Spleen (tissue), 7 donors: ENCODE data around the gene NHERF2.

Source experiments
- POLR2A ChIP-seq, 3 donors: fragments of 450-650 bp; IDR thresholded peaks; one replicate each; pipeline ENCODE4 v1.5.1; 2017; ENCODE audit warnings: antibody characterized with exemption in 3 of 3, mild to moderate bottlenecking in 1 of 3
- POLR2AphosphoS5 ChIP-seq, 3 donors: sonication (generic); formaldehyde crosslinking; IDR thresholded peaks; one replicate each; pipeline ENCODE4 v1.5.1; 2017; ENCODE audit warnings: antibody characterized with exemption in 3 of 3
- TF ChIP-seq, protein P1 (sequence below), 11 experiments: fragments of 200-600 bp in 7 of 11; fragments of 450-650 bp in 4 of 11; sonication (generic) in 4 of 11; IDR thresholded peaks in 8 of 11; conservative IDR thresholded peaks in 3 of 11; 1 replicate in 7 of 11; 2 replicates in 4 of 11; pipeline versions ENCODE4 v1.4.0 to v1.8.0; 2016 to 2021; ENCODE audit warnings: antibody characterized with exemption in 11 of 11, inconsistent platforms in 4 of 11, mild to moderate bottlenecking in 1 of 11
- donor health status: DM: no; HTN: no; CAD: no; lungs with moderate emphysema.
- donor health status: DM: no; HTN: no; CAD: no.
- donor health status: DM: no; HTN: no; CAD: no.

DNA sequence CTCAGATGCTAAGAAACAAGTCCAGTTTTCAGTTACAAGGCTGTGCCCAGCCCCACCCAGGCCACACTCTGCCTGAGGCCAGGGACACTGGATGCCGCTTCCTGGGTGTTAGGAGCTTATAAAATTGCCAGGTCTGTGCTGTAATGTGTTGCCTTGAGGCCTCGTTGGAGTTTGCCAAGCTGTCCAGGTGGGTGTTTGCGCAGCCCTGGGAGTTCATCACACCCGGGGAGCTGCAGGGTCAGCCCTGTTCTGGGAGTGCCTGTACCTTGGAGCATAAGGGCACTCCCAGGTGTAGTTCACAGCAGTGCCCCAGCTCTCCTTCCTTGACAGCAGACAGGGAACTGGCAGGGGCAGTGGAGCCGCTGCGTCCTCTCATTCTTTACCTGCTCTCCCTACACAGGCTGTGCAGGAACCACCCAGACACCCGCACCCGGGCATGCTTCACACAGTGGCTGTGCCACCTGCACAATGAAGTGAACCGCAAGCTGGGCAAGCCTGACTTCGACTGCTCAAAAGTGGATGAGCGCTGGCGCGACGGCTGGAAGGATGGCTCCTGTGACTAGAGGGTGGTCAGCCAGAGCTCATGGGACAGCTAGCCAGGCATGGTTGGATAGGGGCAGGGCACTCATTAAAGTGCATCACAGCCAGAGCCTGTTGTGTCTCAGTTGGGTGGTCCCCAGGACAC, 41.1 kb upstream of the NHERF2 start:
- TF ChIP-seq, protein P1, sequence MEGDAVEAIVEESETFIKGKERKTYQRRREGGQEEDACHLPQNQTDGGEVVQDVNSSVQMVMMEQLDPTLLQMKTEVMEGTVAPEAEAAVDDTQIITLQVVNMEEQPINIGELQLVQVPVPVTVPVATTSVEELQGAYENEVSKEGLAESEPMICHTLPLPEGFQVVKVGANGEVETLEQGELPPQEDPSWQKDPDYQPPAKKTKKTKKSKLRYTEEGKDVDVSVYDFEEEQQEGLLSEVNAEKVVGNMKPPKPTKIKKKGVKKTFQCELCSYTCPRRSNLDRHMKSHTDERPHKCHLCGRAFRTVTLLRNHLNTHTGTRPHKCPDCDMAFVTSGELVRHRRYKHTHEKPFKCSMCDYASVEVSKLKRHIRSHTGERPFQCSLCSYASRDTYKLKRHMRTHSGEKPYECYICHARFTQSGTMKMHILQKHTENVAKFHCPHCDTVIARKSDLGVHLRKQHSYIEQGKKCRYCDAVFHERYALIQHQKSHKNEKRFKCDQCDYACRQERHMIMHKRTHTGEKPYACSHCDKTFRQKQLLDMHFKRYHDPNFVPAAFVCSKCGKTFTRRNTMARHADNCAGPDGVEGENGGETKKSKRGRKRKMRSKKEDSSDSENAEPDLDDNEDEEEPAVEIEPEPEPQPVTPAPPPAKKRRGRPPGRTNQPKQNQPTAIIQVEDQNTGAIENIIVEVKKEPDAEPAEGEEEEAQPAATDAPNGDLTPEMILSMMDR (IDR thresholded peaks at IDR 0.05 in 8 of 11, conservative IDR thresholded peaks at IDR 0.05 in 3 of 11), result no peak
- TF ChIP-seq POLR2A (IDR thresholded peaks at IDR 0.05), result no peak
- no peak for TF ChIP-seq POLR2AphosphoS5 (IDR thresholded peaks at IDR 0.05)
